Liver (tissue), 3 donors: ENCODE measurements around the gene HOXB8.

ENCODE experiments used
- CTCF ChIP-seq: fragments of 150-350 bp; IDR thresholded peaks from 2 replicates; pipeline ENCODE4 v1.5.1; 2017; ENCODE audit warnings: improper control_type of control experiment, low read depth, low read length; ENCODE audit not compliant: missing input control
- EGR1 ChIP-seq, 2 donors: IDR thresholded peaks; 2 replicates each; pipeline ENCODE4 v1.6.1; 2016 to 2018; ENCODE audit warnings: antibody characterized with exemption in 2 of 2, low read depth in 2 of 2
- FOXA1 ChIP-seq: IDR thresholded peaks from 2 replicates; pipeline ENCODE4 v1.6.1; 2016; ENCODE audit warnings: antibody characterized with exemption
- HNF4A ChIP-seq, 2 donors: conservative IDR thresholded peaks; 2 replicates each; pipeline ENCODE4 v1.6.1; 2016; ENCODE audit warnings: antibody characterized with exemption in 2 of 2, mild to moderate bottlenecking in 2 of 2
- HNF4G ChIP-seq: IDR thresholded peaks from 2 replicates; pipeline ENCODE4 v1.6.1; 2016; ENCODE audit warnings: antibody characterized with exemption
- JUND ChIP-seq, 2 donors: IDR thresholded peaks; 2 replicates each; pipeline ENCODE4 v1.6.1; 2016; ENCODE audit warnings: antibody characterized with exemption in 2 of 2
- MAX ChIP-seq: IDR thresholded peaks from 2 replicates; pipeline ENCODE4 v1.6.1; 2016; ENCODE audit warnings: antibody characterized with exemption
- NR2F2 ChIP-seq: IDR thresholded peaks from 2 replicates; pipeline ENCODE4 v1.6.1; 2016; ENCODE audit warnings: antibody characterized with exemption
- RAD21 ChIP-seq, 2 donors: IDR thresholded peaks; 2 replicates each; pipeline ENCODE4 v1.6.1; 2016; ENCODE audit warnings: antibody characterized with exemption in 2 of 2, mild to moderate bottlenecking in 2 of 2
- REST ChIP-seq: IDR thresholded peaks from 2 replicates; pipeline ENCODE4 v1.6.1; 2016; ENCODE audit warnings: antibody characterized with exemption, mild to moderate bottlenecking
- RXRA ChIP-seq, 2 donors: IDR thresholded peaks; 2 replicates each; pipeline ENCODE4 v1.6.1; 2017 to 2018; ENCODE audit warnings: antibody characterized with exemption in 2 of 2, mild to moderate bottlenecking in 1 of 2
- TAF1 ChIP-seq: conservative IDR thresholded peaks from 2 replicates; pipeline ENCODE4 v1.6.1; 2016; ENCODE audit warnings: antibody characterized with exemption, mild to moderate bottlenecking
- YY1 ChIP-seq: IDR thresholded peaks from 2 replicates; pipeline ENCODE4 v1.6.1; 2016; ENCODE audit warnings: antibody characterized with exemption, mild to moderate bottlenecking
- ZBTB33 ChIP-seq: IDR thresholded peaks from 2 replicates; pipeline ENCODE4 v1.6.1; 2016; ENCODE audit warnings: antibody characterized with exemption
- donor health status: healthy.
- donor health status: healthy.

GRCh38 chr17:48631693-48632578 is 16.8 kb upstream of the HOXB8 start:
- no peak for TF ChIP-seq NR2F2
- TF ChIP-seq CTCF: no peak
- no peak for TF ChIP-seq RXRA (IDR thresholded peaks at IDR 0.05)
- TF ChIP-seq ZBTB33: no peak
- TF ChIP-seq RAD21 (IDR thresholded peaks at IDR 0.05): no peak
- no peak for TF ChIP-seq MAX
- no peak for TF ChIP-seq YY1
- no peak for TF ChIP-seq HNF4G
- no peak for TF ChIP-seq TAF1
- no peak for TF ChIP-seq REST
- no peak for TF ChIP-seq EGR1 (IDR thresholded peaks at IDR 0.05; ENCODE audit: low read depth in 2 of 2)
- TF ChIP-seq HNF4A (conservative IDR thresholded peaks at IDR 0.05): no peak
- no peak for TF ChIP-seq FOXA1
- TF ChIP-seq JUND (IDR thresholded peaks at IDR 0.05): no peak
